HG02588 (cell line): ENCODE data around the gene FXR2.

Experiments used
- ATAC-seq: cut with Tn5 transposase; IDR thresholded peaks from one replicate; pipeline ENCODE4 v1.9.1; 2021; ENCODE audit warnings: mild to moderate bottlenecking, moderate library complexity; ENCODE audit not compliant: unreplicated experiment

FXR2 gene

DNA sequence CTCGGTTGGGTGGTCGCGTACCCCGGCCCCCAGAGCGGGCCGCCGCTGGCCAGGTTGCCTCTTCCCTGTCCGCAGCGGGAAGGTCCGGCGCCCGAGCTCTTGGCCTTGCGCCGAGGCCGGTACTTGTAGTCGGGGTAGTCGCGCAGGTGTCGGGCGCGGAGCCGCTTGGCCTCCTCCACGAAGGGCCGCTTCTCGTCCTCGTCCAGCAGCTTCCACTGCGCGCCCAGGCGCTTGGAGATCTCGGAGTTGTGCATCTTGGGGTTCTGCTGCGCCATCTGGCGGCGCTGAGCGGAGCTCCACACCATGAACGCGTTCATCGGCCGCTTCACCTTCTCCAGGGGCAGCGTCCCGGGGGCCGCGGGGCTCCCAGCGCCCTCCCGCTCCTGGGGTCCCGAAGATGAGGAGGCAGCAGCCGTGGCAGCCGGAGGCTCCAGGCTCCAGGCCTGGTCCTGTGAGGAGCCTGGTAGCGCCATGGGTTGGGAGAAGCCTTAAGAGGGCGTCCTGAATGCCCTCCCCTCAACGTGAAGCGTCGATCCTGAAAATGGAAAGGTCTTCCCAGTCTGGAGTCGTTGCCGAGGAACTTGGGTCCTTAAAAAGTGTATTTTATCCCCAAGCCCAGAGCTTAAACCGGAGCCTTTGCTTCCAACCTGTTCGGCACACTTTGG lies 25.4 kb downstream of the FXR2 start:
- ATAC-seq = no peak

DNA sequence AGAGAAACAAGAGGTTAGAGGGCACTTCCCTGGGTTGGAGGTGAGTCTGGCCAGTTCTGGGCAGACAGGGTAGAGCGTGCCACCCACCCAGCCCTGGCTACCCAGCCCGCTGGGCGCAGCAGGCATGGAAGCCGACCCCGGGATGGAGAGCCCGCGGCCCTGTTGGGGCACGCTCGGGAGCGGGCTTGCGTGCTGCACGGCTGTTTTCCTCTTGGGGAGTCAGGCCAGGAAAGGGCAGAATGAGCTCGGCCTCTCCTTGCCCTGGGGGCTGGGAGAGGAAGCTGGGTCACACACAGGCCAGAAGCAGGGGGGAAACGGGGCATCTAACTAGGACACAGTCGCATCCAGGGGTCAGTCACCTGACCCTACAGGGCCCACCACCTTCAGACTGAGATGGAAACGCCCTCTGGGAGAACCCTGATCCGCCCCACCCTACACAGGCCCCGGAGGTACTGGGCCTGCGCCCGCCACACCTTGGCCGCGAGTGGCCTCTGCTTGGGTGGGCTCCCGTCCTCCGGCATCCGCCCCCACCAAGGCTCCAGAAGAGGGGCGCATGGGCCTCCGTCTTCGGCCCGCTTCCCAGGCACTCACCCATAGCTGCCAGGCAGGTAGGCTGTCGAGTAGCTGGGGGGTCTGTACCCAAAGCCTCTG lies 26.0 kb downstream of the FXR2 start:
- ATAC-seq = no peak

DNA sequence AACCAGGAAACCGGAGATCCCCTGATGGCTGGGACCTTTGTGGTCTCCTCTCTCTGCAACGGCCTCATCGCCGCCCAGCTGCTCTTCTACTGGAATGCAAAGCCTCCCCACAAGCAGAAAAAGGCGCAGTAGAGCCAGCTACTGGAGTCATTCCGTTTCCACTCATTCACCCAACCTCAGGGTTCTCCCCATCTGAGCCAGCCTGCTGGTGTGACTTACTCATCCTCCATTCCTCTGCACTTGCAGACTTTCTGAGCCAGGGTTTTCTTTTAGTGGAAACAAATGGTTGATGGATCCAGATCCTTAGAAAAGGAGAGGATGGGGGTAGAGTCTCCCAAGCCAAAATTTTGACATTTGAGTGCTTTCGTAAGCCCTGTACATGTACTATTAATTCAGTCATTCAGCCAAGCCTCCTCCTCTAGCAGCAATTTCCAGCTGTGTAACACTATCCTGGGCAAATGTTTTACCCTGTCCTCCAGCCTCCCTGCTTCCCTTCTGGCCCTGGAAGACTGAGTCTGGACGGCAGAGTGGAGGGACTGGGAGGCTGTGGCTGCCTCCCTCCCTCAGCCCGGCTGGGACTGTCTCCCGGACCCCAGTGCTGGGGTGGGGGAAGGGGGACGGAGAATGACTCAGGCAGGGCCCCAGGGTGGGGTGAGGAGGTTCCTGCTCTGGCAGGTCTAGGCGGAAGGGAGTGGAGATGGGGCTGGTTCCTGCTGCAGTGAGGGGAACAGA lies 27.1 kb downstream of the FXR2 start:
- ATAC-seq = no peak

DNA sequence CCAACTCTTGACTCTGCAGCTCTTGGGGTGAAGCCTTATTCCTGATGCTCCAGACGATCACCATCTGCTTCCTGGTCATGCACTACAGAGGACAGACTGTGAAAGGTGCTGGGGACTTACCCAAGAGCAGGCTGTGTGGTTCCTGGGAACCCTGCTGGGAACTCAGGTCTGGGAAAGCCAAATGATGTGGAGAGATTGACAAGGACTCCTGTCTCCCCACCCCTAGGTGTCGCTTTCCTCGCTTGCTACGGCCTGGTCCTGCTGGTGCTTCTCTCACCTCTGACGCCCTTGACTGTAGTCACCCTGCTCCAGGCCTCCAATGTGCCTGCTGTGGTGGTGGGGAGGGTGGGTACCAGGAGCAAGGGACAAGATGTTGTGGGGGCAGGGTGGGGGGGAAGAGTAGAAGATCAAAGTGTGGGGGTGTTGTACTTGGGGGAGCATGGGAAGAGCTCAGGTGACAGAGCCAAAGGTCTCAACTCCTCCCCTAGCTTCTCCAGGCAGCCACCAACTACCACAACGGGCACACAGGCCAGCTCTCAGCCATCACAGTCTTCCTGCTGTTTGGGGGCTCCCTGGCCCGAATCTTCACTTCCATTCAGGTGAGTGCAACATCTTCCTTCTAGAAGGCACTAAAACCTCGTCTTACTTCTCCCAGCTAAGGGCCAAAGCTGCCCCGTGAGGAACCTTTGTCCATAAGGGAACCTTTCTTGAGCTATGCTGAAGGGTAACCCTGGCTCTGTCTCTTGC lies 27.9 kb downstream of the FXR2 start:
- ATAC-seq = no peak

DNA sequence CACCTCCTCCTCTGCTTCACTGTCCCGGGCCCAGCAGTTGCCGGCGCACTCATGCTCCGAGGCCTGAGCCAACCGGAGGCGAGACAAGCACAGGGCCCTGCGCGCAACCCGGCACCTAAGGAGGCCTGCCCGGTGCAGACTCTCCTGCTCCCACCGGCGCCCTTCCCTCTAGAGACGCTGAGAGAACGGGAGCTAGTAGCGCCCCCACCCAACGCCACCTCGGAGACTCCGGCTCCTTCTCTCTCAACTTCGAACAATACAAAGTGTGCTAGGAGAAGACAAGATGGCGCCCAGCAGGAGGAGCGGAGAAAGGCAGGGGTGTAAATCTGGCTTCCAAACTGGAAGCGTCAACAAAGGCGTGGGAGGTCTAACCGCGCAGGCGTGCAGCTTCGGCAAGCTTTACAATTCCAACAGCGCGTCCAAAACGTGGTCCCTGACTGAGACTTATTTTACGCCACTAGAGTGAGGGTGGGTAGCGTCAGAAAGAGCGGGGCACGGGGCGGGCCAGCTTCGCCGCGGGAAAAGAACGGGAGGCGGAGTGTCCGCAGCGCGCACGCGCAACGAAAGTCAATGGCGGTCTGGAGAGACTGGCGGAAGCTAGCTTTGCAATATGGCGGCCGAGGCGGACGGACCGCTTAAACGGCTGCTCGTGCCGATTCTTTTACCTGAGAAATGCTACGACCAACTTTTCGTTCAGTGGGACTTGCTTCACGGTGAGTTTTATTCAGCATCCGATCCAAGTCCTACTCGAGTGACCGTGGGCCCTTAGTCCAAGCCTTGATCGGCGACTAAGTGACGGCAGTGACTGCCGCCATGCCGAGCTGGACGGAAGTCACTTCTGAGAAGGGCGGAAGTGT lies 31.2 kb downstream of the FXR2 start, which contains the start of gene MPDU1:
MPDU1 (plus strand) TSS at position 600 of the 857 bp plus-strand sequence; CDS start at position 611, 11 bp downstream.
- ATAC-seq = peak; percentile 61

DNA sequence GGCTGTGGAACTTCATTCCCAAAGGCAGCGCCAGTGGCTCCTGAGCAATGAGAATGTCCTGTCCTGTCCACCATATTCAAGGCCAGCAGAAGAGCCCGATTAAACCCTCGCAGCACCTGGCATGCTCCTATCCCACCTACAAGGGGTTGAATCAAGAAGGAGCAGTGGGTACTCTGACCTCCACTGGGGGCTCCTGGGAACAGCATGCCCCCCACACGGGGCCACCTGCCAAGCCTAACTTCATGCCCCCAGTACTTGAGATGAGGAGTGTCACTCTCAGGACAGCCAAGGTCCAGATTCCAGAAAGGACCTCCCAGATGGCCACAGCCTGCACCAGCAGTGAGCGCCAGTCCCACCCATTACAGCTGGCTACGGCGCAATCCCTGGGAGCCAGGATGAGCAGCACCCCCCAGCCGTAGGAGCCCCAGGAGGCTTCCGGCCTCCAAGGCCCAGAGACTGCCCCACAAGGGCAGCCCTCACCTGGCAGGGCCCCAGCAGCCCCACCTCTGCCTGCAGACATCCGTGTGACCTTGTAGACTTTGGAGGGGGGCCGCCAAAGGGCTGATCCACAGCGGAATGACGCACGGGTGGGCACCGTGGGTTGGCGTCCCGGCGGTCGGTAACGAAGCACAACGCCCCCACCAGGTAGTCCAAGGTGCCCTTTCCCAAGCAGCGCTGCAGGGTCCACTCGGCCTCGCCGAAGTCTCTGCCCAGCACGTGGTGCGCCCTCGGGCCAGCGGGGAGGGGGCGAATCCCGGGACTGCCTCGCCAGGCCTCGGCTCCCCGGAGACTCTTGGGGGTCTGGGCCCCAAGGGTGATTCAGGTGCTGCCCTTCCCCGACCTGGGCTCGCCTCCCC lies 32.1 kb downstream of the FXR2 start:
- ATAC-seq = no peak

DNA sequence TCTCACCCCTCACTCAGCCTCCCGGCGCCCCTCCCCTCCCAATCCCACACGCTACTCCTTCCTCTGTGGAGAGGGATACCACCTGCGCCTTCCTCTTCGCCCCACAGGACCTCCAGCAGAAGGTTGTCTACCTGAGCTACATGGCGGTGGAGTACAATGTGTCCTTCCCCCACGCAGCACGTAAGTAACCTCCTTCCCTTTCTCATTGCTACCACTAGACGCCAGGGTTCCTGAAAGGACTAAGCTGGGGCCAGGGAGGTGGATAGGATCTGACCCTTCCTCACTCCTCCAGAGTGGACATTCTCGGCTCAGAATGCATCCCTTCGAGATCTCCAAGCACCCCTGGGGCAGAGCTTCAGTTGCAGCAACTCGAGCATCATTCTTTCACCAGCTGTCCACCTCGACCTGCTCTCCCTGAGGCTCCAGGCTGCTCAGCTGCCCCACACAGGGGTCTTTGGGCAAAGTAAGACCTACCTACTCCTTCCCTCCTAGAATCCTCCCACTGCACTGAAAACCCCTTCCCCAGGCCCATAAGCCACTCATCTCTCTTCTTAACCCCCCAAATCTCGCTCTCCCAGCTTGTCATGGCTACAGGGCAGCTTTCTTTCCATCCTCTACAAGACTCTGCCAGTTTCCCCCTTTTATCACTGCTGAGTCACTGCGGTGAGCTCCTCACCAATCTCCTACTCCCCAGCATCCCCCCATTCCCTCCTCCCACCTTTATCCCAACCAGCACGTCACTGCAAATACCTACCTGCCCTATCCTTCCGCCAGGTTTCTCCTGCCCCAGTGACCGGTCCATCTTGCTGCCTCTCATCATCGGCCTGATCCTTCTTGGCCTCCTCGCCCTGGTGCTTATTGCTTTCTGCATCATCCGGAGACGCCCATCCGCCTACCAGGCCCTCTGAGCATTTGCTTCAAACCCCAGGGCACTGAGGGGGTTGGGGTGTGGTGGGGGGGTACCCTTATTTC lies 33.8 kb downstream of the FXR2 start:
- ATAC-seq = no peak

DNA sequence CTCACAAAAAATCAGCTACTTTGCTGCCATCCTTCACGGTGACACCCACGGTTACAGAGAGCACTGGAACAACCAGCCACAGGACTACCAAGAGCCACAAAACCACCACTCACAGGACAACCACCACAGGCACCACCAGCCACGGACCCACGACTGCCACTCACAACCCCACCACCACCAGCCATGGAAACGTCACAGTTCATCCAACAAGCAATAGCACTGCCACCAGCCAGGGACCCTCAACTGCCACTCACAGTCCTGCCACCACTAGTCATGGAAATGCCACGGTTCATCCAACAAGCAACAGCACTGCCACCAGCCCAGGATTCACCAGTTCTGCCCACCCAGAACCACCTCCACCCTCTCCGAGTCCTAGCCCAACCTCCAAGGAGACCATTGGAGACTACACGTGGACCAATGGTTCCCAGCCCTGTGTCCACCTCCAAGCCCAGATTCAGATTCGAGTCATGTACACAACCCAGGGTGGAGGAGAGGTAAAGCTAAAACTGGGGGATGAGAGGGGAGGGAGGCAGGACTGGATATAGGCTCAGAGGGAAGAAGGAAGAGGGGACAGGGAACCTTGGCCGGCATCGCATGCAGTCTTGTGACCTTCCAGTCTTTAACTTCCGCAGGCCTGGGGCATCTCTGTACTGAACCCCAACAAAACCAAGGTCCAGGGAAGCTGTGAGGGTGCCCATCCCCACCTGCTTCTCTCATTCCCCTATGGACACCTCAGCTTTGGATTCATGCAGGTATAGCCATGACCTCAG lies 34.7 kb downstream of the FXR2 start:
- no peak for ATAC-seq

DNA sequence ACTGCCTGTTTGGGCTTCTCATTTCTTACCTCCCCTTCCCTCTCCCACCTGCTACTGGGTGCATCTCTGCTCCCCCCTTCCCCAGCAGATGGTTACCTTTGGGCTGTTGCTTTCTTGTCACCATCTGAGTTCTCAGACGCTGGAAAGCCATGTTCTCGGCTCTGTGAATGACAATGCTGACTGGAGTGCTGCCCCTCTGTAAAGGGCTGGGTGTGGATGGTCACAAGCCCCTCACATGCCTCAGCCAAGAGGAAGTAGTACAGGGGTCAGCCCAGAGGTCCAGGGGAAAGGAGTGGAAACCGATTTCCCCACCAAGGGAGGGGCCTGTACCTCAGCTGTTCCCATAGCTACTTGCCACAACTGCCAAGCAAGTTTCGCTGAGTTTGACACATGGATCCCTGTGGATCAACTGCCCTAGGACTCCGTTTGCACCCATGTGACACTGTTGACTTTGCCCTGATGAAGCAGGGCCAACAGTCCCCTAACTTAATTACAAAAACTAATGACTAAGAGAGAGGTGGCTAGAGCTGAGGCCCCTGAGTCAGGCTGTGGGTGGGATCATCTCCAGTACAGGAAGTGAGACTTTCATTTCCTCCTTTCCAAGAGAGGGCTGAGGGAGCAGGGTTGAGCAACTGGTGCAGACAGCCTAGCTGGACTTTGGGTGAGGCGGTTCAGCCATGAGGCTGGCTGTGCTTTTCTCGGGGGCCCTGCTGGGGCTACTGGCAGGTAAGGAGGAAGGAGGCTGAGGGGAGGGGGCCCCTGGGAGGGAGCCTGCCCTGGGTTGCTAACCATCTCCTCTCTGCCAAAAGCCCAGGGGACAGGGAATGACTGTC lies 35.5 kb downstream of the FXR2 start, which contains the start of gene CD68:
CD68 (plus strand) TSS at position 638 of the 833 bp plus-strand sequence; CDS start at position 678, 40 bp downstream.
- ATAC-seq = peak; percentile 34

DNA sequence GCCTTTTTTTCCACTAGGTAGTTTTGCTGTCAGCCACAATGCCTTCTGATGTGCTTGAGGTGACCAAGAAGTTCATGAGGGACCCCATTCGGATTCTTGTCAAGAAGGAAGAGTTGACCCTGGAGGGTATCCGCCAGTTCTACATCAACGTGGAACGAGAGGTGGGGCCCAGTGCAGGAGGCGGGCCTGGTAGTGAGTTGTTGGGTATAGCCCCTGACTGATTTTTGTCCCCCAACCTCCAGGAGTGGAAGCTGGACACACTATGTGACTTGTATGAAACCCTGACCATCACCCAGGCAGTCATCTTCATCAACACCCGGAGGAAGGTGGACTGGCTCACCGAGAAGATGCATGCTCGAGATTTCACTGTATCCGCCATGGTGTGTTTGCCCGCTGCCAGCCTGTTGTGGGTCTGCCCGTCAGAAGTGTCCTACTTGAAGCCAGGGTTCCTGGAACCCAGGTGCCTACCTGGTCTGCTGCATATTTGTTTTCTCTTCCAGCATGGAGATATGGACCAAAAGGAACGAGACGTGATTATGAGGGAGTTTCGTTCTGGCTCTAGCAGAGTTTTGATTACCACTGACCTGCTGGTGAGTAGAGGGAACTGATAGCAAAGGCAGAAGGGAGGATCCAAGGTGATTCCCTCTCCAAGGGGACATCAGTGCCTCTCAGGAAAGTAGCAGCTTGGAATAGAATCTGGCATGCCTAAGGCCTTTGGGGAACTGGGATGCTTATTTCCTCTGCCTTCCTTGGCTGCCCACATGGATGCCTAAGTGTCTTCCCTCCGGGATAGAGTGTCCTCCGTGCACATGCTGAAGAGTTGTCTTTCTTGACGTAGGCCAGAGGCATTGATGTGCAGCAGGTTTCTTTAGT lies 37.1 kb downstream of the FXR2 start:
- ATAC-seq = no peak

DNA sequence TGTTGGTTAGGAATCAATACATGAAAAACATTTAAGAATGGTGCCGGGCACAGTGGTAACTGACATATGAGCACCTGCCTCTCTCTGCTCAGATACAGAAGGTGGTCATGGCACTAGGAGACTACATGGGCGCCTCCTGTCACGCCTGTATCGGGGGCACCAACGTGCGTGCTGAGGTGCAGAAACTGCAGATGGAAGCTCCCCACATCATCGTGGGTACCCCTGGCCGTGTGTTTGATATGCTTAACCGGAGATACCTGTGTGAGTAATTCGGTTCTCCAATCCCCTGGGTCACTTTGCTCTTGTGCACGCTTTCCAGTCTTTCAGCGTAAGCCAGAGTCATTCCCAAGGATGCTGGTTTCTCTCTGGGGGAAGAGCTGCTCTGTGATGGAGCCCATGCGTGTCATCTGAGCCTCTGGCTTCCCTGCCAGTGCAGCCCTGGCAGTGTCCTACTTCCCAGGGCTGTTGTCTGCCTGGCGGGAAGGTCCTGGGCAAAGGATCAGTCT lies 38.2 kb downstream of the FXR2 start:
- no peak for ATAC-seq

DNA sequence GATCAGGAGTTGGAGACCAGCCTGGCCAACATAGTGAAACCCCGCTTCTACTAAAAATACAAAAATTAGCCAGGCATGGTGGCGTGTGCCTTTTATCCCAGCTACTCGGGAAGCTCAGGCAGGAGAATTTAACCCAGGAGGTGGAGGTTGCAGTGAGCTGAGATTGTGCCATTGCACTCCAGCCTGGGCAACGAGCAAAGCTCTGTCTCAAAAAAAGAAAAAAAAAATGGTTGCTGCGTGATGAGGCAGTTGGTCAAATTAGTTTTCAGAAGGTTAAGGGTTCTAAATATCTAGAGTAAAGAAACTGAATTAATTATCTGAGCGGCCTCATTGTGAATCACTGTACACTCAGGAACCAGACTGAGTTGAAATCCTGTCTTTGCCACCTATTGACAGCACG lies 38.7 kb downstream of the FXR2 start:
- ATAC-seq = no peak

DNA sequence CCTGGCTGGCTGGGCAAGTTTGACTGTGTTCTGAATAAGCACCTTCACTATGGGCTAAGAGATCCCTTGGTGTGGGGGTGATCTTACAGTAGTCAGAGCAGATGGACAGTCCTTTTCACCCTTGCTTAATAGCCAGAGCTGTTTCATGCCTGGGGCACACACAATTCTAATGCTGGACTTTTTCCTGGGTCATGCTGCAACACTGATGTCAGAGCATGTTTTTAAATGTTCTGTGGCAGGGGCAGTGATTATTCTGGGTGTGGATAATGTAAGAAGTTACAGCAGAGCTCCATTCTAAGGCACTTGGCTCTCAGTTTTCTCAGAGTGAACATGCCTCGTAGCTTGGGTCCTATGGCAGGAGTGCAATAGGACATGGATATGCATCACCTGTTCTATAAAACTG lies 39.2 kb downstream of the FXR2 start:
- no peak for ATAC-seq

DNA sequence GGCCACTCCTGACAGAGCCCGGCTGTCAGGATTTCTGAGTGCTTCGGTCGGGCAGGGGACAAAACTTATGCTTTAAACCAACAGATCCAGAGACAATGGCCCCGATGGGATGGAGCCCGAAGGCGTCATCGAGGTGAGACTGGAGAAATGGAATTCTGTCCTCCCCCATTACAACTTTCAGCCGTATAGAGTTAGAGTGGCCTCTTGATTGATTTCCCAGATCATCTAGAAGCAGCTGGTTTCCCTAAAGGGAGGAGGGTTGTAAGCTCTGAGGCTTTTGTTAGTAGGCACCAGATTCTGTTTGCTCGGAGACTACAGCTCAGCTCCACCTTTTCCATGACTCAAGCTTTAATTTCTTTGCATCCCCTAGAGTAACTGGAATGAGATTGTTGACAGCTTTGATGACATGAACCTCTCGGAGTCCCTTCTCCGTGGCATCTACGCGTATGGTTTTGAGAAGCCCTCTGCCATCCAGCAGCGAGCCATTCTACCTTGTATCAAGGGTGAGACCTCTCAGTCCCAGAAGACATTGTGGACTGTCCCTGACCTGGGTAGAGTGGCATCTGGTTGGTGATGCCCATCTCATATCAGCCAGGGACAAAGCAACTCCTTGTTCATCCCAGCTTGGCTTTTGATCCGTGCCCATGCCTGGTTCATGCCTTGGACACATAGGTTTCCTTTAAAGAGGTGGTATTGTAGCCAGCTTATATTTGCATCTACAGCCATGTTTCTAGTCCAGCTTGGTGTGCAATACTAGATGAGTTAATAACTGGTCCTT lies 40.3 kb downstream of the FXR2 start:
- no peak for ATAC-seq
